Measurements from ENCODE around the gene PRSS58. TPM values are rescaled to one million over a fixed set of nuclear protein-coding genes. Genes with fewer than 3 reads are reported as not detected.

The PRSS58 gene
- total and polyA plus RNA-seq, 12 donors: not detected

DNA sequence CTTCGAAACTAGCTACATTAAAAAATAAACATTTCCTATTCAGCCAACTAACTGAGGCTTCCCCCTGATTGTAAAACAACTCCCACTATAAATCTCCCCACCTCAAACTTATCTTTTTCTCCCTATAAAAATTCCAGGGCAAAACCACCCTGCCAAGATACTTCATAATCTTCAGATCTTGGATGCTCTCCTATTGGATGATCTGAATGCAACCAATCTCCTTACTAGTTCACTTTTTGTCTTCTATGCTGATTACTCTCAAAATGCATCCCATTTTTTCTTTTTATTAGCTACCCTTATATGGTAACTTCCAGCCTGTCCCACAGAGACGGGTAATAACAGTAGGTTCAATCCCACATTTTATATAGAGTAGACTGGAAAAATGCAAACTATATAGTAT, 15.0 kb upstream of the PRSS58 start:
- Histone ChIP-seq H3K9me3 (peaks cover 0 to 30% (median 6%) of the 10 kb centered on the region in 11 donors), H3K4me1 (no peaks in the 10 kb centered on the region), H3K4me3 (no peak overlapping the region), H3K27me3 (peaks cover 0 to 4% (median 0%) of the 10 kb centered on the region in 7 donors), H3K36me3 (no peaks in the 10 kb centered on the region), H3K27ac (no peak overlapping the region)
- intact Hi-C loops (cut with DNase I): no loop called here
- TF ChIP-seq, protein P1, sequence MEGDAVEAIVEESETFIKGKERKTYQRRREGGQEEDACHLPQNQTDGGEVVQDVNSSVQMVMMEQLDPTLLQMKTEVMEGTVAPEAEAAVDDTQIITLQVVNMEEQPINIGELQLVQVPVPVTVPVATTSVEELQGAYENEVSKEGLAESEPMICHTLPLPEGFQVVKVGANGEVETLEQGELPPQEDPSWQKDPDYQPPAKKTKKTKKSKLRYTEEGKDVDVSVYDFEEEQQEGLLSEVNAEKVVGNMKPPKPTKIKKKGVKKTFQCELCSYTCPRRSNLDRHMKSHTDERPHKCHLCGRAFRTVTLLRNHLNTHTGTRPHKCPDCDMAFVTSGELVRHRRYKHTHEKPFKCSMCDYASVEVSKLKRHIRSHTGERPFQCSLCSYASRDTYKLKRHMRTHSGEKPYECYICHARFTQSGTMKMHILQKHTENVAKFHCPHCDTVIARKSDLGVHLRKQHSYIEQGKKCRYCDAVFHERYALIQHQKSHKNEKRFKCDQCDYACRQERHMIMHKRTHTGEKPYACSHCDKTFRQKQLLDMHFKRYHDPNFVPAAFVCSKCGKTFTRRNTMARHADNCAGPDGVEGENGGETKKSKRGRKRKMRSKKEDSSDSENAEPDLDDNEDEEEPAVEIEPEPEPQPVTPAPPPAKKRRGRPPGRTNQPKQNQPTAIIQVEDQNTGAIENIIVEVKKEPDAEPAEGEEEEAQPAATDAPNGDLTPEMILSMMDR (IDR thresholded peaks at IDR 0.05): no peak
- no peak for DNase-seq
- no peak for ATAC-seq
- WGBS, 2 donors: 70 to 85% methylated on average over 2 of the region's 2 CpGs

DNA sequence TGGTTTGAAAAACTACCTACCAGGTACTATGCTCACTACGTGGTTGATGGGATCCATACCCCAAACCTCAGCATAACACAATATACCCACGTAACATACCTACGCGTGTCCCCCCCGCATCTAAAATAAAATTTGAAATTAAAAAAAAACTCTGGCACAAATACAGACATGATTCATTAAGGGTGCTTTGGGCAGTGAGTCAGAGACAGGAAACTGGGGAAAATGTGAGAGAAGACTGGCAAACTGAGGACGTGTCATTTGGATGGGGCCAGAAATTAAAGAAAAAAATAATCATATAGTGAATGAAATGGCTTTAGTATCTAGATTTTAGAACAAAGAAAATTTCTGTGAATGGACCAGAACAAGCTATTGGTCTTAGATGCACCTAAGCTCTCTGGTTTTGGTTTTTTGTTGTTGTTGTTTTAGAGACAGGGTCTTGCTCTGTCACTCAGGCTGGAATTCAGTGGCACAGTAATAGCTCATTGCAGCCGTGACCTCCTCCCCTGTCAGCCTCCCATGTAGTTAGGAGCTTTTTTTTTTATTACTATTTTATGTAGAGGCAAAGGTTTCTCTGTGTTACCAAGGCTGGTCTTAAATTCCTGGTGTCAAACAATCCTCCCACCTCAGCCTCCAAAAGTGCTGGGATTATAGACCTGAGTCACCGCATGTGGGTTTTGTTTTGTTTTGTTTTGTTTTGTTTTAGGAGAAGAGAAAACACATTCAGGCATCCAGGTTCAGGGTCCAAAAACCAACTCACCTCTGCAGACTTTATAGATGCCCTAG, 5.9 kb upstream of the PRSS58 start:
- WGBS, 2 donors: 71% methylated on average over 8 of the region's 8 CpGs
- Histone ChIP-seq H3K4me1 (no peaks in the 10 kb centered on the region), H3K27ac (no peak overlapping the region), H3K9me3 (peaks cover 0 to 12% (median 0%) of the 10 kb centered on the region in 11 donors), H3K27me3 (no peaks in the 10 kb centered on the region), H3K36me3 (no peaks in the 10 kb centered on the region), H3K4me3 (no peak overlapping the region)
- intact Hi-C loops (cut with DNase I): no loop called here
- no peak for DNase-seq
- ATAC-seq: no peak
- TF ChIP-seq, protein P1 (IDR thresholded peaks at IDR 0.05): no peak

DNA sequence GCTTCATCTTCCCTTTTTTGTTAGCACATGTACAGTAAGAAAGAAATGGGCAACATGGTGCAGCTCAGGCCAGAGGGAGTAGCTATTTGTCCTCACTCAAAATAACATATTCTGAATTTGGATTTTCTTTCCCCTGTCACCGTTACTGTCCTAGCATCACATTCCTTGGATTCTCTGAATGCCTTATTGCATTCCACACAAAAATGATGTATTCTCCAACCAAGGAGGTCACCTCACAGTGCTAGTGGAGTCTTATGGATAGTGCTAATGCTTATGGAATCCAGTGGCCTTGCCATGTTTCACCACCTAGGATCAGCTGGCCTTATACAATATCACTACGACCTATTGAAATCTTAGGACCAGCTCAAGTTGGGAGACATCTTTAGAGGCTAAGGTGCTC, 7.2 kb downstream of the PRSS58 start:
- DNase-seq: no peak
- TF ChIP-seq, protein P1 (IDR thresholded peaks at IDR 0.05): no peak
- intact Hi-C loops (cut with DNase I): no loop called here
- no peak for ATAC-seq
- Histone ChIP-seq H3K36me3 (no peaks in the 10 kb centered on the region), H3K4me1 (no peaks in the 10 kb centered on the region), H3K27me3 (peaks cover 0 to 4% (median 0%) of the 10 kb centered on the region in 7 donors), H3K4me3 (no peak overlapping the region), H3K9me3 (no peaks in the 10 kb centered on the region), H3K27ac (no peak overlapping the region)
- WGBS, 2 donors: 47 to 48% methylated on average over 2 of the region's 2 CpGs

DNA sequence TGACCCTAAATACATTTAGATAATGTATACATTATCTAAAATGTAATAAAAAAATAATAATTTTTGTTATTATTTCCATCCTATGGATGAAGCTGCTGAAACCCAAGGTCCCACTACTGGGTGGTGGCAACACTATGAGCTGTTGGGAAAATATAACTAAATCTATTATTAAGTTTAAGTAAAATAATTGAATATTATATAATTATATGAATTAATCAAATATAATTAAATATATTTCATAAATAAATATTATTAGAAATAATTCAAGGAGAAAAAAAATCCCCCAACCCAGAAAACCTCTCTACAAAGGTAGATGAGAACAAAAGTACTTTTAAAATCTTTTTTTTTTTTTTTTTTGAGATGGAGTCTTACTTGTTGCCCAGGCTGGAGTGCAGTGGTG, 7.9 kb downstream of the PRSS58 start:
- TF ChIP-seq, protein P1 (IDR thresholded peaks at IDR 0.05): no peak
- DNase-seq (no peak), ATAC-seq (no peak)
- Histone ChIP-seq H3K4me1 (no peaks in the 10 kb centered on the region), H3K4me3 (no peak overlapping the region), H3K36me3 (no peaks in the 10 kb centered on the region), H3K27ac (no peak overlapping the region), H3K9me3 (no peaks in the 10 kb centered on the region), H3K27me3 (peaks cover 0 to 4% (median 0%) of the 10 kb centered on the region in 7 donors)
- intact Hi-C loops (cut with DNase I): no loop called here

Data from heart right ventricle (tissue), 16 donors.